ENCODE data around the gene DAAM1.

DNA sequence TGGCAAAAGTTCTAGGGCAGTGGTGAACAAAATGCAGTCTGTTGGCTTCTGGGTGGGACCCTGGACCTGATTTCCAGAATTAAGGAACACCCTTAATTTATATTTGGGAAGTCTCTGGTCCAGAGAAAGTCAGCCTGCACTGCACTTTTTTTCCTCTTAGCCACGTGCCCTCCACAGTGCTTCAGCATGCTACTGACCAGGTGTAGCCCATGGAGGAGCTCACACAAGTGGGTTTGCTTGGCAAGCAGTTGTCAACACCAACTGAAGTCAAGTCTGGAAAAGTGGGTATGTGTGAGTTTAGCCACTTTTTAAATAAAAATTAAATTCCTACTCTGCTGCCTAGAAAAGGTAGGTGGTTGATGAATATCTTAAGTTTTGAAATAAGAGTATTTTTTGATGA, 111.3 kb downstream of the DAAM1 start:
- TF ChIP-seq, protein P1, sequence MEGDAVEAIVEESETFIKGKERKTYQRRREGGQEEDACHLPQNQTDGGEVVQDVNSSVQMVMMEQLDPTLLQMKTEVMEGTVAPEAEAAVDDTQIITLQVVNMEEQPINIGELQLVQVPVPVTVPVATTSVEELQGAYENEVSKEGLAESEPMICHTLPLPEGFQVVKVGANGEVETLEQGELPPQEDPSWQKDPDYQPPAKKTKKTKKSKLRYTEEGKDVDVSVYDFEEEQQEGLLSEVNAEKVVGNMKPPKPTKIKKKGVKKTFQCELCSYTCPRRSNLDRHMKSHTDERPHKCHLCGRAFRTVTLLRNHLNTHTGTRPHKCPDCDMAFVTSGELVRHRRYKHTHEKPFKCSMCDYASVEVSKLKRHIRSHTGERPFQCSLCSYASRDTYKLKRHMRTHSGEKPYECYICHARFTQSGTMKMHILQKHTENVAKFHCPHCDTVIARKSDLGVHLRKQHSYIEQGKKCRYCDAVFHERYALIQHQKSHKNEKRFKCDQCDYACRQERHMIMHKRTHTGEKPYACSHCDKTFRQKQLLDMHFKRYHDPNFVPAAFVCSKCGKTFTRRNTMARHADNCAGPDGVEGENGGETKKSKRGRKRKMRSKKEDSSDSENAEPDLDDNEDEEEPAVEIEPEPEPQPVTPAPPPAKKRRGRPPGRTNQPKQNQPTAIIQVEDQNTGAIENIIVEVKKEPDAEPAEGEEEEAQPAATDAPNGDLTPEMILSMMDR (conservative IDR thresholded peaks at IDR 0.05; ENCODE audit: low read length): no peak
- TF ChIP-seq EZH2phosphoT487 (IDR thresholded peaks at IDR 0.05; ENCODE audit: borderline replicate concordance, low read depth, low read length): no peak

All from OCI-LY7 (cell line).